C4-2B (cell line): Measurements from ENCODE around the gene PPP1R13B.

ENCODE experiments used
- H3K27ac ChIP-seq: fragments of 450-650 bp; 2 replicates; pipeline ENCODE4 v1.5.1; 2017
- CTCF ChIP-seq: fragments of 450-650 bp; conservative IDR thresholded peaks from 2 replicates; pipeline ENCODE4 v1.5.1; 2017; ENCODE audit warnings: mild to moderate bottlenecking
- ZFX ChIP-seq: fragments of 450-650 bp; IDR thresholded peaks from 2 replicates; pipeline ENCODE4 v1.6.1; 2017

PPP1R13B gene

GRCh38 chr14:103856105-103856504 is 8.7 kb upstream of the PPP1R13B start:
- H3K27ac ChIP-seq: peak overlapping the region; percentile 18
- TF ChIP-seq ZFX (no peak), CTCF (no peak)

DNA sequence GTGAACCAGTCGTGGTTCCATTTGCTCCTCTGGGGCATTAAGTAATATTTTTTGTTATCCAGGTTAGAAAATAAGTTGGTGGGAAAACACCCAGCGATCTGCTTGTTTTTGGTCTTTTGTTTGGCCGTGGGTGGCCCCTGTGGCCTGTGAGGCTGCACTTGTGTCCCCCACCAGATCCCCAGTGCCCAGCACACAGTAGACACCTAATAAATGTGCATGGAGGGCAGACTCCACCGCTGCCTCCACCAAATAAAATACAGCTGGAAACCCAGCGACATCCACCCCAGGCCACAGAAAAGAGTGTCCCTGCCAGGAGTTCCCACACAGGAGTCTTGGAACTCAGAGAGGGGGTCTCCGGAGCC is 8.3 kb upstream of the PPP1R13B start:
- no peak for TF ChIP-seq CTCF
- TF ChIP-seq ZFX: no peak
- H3K27ac ChIP-seq: peak overlapping the region; percentile 18

DNA sequence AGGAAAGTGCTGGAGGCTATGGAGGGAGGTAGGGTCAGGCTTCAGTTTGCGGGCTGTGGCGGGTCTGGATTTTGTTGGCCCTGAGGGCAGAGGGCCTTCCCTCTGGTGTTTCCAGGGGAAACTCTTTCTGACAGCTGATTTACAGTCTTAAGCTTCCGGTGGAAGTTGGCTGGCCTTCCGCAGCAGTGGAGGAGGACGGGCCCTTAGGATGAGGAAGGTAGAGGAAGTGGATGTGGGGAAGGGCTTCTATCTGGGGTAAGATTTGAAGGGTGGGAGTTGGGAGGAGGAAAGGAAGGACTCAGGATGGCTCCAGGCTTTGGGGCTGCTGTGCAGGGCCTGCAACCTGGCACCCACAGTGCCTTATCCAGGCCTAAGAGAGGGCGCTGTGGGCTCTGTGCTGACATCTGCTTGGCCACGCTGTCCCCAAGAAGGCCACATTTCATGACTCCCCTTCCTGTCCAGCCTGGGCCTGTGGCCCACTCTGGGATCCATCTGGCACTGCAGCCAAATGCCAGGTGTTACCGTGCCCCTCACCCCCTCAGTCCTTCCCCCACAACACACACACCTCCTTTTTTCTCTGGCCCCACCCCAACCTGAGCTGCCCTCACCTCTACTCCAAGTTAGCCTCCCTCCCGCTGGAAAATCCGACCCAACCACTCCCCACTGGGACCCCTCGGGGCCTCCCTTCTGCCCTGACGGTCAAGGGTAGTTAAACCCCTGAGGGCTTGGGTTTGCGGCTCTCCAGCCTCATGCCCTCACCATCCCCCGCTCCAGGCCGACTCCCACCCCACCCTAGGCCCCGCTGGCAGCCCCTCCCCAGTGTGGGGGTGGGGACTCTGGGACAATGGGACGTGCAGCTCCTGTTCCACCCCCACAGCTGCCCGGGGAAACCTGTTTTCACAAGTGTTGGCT is 7.7 kb upstream of the PPP1R13B start:
- TF ChIP-seq CTCF (no peak), ZFX (no peak)
- peak overlapping the region; percentile 18 for H3K27ac ChIP-seq

GRCh38 chr14:103854017-103854808 is 6.8 kb upstream of the PPP1R13B start:
- TF ChIP-seq CTCF (no peak), ZFX (no peak)
- H3K27ac ChIP-seq: no peak overlapping the region

DNA sequence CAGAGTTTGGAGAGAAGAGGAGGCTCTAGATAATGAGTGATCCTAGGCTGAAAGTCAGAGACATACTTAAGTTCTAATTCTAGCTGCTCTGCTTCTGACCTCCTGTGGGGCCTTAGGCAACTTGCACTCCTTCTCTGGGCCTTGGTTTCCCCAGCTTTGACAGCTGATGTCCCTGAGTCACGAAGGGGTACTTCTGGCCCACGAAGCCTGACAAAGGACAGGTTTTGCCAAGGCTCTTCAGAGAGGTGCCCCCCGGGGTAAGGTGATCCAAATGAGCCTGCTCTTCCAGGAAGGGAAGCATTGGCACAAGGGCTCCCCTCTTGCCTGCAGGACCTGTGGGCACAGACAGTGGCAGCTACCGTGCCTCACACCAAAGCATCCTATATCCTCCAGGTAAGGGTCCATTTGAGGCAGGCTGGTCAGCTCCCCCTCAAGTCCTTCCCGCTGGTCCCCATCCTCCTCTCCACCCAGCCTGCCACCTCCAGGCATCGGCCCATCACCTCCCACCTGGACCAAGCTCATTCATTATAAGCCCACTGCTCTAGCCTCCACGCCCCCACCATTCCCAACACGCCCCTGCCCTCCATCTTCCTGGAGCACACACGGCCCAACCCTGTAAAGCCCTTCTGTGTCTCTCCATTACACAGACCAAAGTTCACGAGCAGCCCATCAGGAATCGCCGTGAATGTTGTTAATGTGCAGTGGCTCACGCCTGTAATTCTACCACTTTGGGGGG is 1.9 kb upstream of the PPP1R13B start:
- no peak overlapping the region for H3K27ac ChIP-seq
- TF ChIP-seq CTCF (no peak), ZFX (no peak)

GRCh38 chr14:103848175-103849077 is 1.1 kb upstream of the PPP1R13B start:
- TF ChIP-seq ZFX (no peak), CTCF (no peak)
- peak overlapping the region; percentile 76 for H3K27ac ChIP-seq
